Thoracic aorta endothelial cell (primary cell): Measurements from ENCODE around the gene SRPK2. TPM values are rescaled to one million over a fixed set of nuclear protein-coding genes. Genes with fewer than 3 reads are reported as not detected.

Experiments
- small RNA-seq: library from RNA; depleted of rRNA; stranded (forward); fragments of <200 nt; gene quantifications from one replicate; pipeline ENCODE3, GENCODE V24; 2012
- total RNA-seq: library from RNA; depleted of rRNA; stranded (reverse); fragments of >200 nt; gene quantifications from 2 replicates; pipeline ENCODE4 v1.2.3, GENCODE V29; 2012

SRPK2 gene
- 72.5 and 75.8 TPM in 2 replicates for total RNA-seq

DNA sequence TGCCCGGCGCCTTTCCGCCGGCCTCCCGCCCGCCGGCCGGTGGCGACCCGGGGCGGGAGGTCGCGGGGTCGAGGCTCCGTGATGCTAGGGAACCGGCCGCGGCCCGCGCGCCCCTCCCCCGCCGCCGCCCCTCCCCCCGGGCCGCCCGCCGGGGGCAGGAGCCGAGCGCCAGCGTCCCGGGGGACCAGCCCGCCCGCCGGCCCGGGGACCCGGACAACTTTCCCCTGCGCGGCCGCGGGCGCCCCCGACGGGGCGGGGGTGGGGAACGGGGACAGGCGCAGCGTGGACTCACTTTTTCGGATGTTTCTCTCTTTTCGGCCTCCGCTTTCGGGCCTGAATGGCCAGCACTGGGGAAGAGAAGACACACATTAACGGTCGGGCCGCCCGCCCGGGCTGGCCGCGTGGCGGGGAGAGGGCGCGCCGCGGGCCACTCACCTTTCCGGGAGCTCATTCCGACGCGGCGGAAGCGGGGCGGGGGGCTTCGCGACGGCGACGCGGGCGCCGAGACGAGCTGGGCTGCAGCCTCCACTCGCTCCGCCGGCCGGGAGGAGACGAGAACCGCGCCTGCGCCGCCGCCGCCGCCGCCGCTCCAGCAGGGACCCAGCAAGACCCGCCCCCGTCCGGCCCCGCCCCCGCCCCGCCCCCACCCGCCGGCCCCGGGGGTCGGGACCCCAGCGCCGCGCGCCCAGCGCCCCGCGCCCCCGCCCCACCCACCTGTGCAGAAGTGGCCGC, at the start of gene SRPK2:
TSS of gene SRPK2 (minus strand) at position 566 of the 732 bp plus-strand sequence.

Small RNA genes within 50 kb of the gene (small RNA-seq; reads per million reads assigned to genes)
- gene AC005070.2 (not detected), gene RNU6-1322P (not detected)

Other genes with a start within 250 kb of the SRPK2 start
- 45.2 and 56.1 TPM in 2 replicates for gene PUS7, start 133.3 kb upstream of the SRPK2 start, total RNA-seq
- 28.7 and 32.1 TPM in 2 replicates for gene RINT1, start 143.3 kb upstream of the SRPK2 start, total RNA-seq
- gene EFCAB10, start 192.6 kb upstream of the SRPK2 start, total RNA-seq: not detected in 2 replicates